GM18870 (cell line): ENCODE data around the gene RIPPLY2.
"Not testable (repeated sequence)": the region's sequence is repeated elsewhere in the genome, so short reads cannot be mapped to it uniquely, and the experiment has no call there.

Source experiments
- ATAC-seq: cut with Tn5 transposase; IDR thresholded peaks from one replicate; pipeline ENCODE4 v1.9.1; 2021; ENCODE audit warnings: moderate library complexity; ENCODE audit not compliant: unreplicated experiment

RIPPLY2 gene, protein sequence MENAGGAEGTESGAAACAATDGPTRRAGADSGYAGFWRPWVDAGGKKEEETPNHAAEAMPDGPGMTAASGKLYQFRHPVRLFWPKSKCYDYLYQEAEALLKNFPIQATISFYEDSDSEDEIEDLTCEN

DNA sequence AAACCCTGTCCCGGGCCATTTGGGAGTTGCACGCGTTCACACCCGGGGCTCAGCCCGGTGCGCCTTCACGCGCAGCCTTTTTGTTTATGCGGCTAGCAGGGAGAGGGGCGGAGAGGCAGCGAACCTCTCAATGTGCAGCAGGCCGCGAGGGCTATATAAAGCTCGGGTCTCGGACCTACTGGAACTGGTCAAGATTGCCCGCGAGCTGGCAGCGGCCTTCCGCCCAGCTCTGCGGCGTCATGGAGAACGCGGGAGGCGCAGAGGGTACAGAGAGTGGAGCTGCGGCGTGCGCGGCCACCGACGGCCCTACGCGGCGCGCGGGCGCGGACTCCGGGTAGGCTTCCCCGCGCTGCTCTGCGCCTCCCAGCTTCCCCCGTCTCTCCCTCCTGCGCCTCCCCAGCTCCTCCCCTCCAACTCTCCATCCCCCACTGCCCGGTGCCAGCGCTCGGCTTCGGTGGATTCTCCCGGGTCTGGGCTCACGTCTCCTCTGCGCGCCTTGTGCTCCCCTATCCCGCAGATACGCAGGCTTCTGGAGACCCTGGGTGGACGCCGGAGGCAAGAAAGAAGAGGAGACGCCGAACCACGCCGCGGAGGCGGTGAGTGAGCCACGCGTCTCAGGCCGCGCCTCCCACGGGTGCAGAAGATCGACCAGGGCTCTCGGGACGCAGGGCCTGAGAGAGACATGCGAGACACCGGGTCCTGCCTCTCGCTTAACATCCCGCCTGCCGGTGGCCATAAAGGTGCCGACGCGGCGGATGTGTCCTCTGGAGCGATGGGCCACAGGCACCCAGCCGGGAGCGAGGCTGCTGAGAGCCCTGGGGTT, at the start of gene RIPPLY2:
TSS of gene RIPPLY2 (plus strand) at position 183 of the 823 bp plus-strand sequence. CDS start at position 240, 57 bp downstream.
- ATAC-seq = no peak

DNA sequence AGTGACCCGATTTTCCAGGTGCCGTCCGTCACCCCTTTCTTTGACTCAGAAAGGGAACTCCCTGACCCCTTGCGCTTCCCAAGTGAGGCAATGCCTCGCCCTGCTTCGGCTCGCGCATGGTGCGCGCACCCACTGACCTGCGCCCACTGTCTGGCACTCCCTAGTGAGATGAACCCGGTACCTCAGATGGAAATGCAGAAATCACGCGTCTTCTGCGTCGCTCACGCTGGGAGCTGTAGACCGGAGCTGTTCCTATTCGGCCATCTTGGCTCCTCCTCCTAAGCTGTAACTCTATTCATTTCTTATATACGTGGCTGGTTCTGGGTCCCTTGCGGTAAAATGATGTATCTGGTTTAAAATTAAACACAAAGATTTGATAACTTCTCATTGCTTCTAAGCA, 49.7 kb upstream of the RIPPLY2 start:
- not testable (repeated sequence) for ATAC-seq

DNA sequence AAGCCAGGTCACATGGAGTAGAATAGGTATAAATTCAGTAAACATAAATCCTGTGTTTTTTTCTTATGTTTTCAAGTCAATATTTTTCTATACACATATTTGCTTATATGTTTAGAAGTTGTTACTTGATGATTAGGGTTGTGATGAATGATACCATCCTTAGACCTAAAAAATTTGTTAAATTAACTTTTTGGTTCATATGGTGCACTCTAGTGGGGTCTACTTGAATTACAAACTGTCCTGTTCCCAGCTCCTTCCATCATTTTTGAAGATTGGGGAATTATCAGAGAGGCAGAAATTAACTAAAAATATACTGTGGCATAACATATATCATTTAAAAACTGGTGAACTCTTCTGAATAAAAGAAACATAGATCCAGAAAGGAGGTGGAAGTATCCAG, 48.3 kb upstream of the RIPPLY2 start:
- ATAC-seq = no peak

DNA sequence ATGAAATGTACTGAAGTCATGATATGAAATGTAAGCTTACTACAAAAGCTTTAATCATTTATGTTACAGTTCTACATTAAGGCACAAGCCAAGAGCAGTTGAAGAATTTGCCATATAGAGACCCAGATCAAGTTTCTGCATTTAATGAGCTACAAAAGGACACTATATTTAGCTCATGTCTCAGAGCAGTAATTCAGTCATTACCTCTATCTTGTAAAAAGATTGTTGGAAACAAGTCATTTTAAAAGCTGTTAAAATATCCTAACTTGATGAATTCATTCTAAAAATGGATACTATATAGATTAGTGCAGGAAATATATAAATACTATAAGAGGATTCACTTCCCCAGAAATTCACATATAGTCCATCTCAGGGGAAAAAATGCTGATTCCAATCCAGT, 45.2 kb upstream of the RIPPLY2 start:
- no peak for ATAC-seq

DNA sequence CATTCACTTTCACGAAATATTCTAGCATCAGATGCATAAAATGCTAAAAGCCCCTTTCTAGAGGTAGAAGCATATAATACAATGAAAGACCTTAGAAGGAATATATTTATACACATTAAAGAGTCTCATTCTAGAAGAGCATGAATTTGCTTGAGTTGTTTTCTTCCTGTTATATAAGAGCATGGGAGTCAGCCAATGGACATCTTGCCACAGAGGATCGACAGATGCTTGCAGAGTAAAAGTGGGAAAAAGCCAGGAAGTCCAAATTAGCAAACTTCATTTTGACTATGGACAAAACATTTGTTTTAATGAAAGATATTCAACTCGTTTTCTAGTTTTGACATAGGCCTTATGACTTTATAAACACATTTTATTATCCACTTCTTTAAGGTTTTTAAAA, 44.2 kb upstream of the RIPPLY2 start:
- ATAC-seq = no peak

DNA sequence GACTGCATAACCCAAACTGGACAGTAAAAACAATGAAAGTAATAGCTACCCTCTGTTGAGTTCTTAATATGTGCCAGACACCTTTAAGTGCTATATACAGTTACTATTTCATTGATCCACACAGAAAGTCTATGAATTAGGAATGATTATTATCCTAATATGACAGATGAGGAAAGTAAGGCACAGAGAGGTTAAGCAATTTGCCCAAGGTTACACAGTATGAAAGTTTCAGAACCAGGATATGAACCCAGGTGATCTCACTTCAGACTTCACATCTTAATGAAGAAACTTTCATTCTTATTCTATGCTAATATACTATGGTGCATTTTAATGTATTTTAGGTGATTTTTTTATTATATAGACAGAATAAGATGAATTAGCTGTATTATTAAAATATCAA, 40.6 kb upstream of the RIPPLY2 start:
- ATAC-seq = no peak

DNA sequence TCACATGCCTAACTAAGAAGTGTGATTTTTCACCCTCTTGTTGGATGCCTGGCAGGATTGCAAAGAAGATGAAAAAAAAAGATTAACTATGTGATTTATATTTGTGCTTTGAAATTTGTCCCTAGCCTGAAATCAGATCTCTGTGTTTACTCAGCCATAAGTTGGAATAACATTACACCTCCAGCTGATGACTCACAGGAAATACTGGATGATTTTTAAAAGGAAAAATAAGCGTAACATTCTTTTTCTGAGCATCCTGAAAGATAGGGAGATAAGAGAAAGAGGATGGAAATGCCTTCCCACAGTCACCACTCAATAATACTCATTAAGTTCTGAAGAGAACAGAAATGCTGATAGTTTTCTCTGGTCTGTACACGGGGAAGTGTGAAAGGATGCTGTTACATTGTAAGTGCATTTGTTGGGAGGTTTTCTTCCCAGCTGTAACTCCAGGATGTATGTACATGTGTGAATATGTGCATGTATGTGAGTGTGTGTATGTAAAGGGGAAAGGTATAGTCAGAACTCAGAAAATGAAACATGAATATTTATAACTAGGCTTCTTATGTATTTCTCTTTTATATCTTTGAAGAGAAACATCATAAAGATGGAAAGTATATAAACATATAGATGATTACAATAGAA, 37.4 kb upstream of the RIPPLY2 start:
- ATAC-seq = no peak

DNA sequence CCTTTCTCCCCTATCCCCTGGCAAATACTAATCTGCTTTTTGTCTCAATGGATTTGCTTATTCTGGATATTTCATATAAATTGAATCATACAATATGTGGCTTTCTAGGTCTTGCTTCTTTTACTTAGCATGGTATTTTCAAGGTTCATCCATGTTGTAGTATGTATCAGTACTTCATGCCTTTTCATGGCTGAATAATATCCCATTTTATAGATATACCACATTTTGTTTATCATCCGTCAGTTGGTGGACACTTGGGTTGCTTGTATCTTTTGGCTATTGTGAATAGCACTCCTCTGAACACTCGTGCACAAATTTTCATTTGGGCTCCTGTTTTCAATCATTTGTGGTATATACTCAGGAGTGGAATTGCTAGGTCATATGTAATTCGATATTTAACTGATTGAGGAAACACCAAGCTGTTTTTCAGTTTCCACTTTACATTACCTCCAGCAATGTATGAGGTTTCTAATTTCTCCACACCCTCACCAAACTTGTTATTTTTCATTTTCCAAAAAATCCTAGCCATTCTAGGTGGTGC, 30.5 kb upstream of the RIPPLY2 start:
- ATAC-seq = no peak

DNA sequence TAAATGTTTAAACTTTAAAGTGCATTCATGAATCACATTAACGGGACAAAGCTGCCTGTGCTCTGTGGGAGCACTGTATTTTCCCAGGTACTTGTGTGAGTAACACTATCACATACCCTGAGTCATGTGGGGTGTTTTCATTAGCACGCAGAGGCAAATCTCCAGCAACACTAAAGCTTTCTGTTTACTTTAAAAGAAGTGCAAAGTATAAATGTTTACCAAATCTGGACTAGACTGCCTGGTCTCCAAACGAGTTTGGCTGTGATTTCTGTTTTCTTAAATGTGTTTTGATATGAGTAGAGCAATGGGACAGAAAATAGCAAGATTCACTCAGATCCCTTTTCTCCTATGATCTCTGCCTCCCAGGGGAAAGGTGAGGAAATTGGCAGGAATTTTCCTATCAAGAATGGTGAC, 28.8 kb upstream of the RIPPLY2 start:
- no peak for ATAC-seq

DNA sequence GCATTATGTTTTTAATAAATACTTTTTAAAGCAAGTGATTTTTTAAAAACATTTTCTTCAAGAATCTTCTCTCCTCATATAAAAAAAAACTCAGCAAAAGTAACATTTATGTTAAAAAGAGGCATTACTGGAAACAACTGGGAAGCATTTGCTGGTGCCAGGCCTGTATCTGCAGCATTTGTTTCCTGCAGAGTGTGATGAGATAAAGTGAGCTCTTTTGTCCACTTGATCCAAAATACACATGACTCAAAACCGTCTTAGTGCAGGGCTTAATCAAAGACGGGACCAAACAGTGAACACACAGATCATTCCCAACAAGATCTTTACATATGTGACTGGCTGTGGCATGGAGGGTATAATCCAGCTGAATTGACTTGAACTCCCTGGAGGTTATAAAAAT, 28.3 kb upstream of the RIPPLY2 start:
- no peak for ATAC-seq

DNA sequence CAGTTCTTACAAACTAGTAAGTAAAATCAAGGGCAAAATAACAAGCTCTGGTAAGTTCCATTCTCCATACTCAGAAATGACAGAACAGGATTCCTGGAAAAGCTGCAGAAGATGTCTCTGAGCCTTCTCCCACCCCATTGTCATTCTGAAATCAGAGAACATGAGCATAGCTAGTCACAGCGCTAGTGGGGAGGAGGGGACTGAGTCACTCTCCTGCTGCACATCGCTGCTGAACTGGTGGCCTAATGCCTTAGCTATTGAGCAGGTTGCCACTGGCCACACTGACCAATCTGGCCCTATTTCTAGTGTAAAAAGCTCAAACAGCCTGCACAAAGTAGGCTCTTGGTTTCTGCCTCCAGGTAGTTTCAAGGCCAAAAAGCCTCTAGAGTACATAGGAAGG, 26.1 kb upstream of the RIPPLY2 start:
- ATAC-seq = no peak

DNA sequence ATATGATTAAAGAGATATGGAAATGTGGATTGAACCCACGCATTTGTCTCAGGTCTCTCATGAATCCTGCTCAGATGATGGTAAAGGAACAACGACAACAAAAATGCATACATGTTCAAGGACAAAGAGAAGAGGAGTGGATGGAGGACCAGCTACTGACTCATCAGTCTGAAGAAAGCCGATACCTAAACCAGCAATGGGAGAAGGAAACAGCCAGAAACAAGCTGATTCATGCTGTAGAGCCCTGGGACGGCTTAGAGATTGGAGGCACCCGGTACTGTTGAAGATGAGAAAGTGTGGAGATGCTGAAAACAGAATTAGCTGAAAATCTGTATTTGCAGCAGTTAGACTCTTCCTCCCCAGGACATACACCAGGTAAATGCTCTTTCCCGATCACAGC, 14.4 kb upstream of the RIPPLY2 start:
- no peak for ATAC-seq

DNA sequence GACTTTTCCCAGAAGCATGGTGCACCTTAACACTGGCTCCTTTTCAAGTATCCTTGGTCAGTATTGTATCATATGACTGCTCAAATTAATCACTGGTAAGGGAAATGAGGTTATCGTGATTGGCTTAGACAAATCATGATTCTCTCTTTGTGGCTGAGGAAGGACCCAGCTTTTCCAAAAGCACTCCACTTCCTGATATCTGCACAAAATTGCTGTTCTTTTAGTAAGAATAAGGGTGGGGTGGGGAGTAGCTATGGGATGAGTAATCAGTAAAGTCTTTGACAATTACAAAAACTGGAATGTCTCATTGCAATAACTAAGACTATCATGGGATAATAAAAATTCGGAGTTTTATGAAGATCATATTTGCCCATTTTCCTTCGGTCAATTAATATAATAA, 9.0 kb upstream of the RIPPLY2 start:
- ATAC-seq = no peak

DNA sequence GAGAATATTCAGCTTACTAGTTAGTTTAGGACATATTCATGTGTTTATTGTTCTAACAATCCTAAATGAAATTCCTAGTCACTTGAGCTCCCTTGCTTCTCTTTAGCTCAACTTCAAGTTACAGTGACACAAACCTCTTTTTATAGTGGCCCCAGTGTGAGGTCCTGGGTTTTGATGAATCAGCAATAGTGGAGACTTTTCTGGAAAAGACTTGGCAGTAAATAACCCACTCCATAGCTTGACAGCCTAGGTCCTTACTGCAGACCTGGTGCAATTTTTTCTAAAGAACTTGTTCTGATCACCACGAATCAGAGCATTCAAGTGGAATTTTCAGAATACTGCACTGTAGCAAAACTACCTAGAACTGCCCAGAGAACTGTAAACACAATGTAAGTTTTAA, 6.9 kb upstream of the RIPPLY2 start:
- no peak for ATAC-seq

DNA sequence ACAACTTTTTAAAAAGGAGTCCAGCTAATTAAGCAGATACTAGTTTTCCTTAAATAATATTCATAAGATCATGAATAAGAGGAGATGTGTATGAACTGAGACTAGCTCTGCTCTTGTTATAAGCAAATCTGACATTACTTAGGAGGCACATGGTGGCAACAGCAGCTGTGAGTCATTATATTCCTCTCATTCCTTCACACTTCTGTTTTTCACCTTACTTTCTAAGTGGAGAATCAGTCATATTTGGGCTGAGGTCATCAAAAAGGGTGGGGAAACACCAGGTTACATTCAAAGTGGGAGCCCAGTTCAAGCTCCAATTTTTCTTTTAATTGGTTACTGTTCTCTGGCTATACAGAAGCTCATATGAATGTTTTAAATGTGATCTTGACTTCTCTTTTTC, 6.0 kb upstream of the RIPPLY2 start:
- ATAC-seq = peak; percentile 100

DNA sequence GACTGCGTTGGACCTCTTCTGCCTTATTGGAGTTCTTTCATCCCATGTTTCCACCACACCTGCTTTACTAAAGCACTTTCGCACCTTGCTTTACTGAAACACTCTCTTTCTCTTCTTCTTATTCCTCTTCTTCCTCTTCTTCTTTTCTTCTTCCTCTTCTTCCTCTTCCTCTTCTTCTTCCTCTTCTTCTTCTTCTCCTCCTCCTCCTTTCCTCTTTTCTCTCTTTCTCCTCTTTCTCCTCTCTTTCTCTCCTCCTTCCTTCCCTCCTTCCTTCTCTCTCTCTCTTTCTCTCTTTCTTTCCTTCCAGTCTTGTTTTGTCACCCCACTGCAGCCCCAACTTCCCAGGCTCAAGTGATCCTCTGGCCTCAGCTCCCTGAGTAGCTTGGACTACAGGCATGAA, 4.0 kb upstream of the RIPPLY2 start:
- ATAC-seq = no peak

DNA sequence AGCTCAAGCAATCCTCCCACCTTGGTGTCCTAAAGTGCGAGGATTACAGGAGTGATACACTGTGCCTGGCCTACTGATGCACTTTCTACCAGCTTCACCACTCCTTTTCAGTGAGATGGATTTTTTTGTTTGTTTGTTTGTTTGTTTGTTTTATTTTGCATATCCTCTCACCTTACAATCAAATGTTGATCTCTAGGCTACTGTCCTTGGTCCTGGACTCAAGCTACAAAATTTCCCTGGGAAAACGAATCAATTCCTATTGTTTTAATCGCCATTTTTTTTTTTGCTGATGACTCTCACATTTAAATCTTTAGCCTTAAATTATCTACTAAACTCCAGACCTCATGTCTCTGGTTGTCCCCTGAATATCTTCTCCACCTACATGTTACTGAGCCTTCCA, 3.5 kb upstream of the RIPPLY2 start:
- ATAC-seq = no peak

DNA sequence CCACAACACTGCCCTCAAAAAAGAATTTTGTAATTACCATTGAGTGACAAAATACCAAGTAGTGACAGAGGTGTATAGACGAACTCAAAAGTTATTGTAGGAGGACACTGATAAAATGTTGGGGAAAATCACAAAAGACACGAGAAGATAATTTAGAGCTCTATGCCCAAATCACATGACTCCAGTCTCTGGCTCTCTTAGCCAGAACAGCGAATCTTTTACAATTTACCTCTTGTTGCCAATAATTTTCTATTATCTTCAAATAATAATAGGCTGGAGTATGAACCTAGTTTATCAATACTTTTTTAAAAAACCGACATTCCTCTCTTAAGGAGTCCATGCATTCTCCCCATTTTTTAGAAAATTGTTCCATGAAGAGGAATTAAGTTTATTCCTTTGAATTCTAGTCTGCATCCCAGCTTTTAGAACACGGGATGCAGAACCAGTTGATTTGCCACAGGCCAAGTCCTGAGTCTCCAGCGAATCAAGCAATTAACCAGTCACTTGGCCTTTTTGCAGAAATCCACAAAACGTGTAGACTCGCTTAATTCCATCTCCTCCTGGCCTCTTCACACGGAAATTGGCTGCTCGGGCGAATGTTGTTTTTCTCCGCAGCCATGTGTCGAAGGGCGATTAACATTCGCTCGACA, 507 bp upstream of the RIPPLY2 start:
- no peak for ATAC-seq

DNA sequence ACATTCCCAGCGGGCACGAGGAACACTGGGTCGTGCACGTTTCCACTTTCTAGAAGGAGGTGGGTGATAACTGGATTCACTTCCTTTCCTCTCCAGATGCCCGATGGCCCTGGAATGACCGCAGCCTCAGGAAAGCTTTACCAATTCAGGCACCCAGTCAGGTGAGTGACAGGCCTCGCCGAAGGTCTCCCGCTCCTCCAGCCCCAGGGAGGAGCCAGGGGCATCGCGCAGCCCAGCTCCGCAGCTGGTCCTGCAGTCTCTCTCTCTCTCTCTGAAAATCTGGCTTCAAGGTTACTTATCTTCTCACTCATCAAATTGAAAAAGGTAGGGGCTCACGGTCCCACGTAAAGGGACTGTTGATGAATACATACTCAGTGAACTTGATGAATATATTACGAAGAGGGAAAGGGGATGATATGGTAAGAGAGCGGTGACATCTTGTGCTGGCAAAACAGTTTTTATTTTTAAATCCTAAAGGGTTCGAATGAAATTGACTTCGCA, 891 bp downstream of the RIPPLY2 start:
- ATAC-seq = no peak

DNA sequence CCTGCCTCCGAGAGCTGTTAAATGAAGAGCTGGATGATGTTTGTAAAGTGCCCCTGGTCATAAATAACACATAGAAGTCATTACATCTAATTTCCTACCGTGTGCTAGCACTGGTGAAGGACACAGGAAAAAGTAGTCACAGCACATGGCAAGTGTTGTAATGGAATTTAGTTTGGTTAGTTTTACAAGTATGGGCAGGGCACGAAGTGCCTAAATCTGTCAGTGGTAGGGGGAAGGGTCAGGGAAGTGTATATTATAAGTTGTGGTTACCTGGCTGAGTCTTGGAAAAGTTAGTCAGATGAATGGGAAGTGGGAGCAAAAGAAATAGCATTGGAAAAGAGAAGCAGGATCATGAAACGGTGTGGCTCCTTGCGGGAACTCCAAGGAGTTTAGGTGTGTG, 1.6 kb downstream of the RIPPLY2 start:
- ATAC-seq = no peak
